Ascending aorta (tissue), 2 donors: ENCODE measurements around the gene MYL6B. TPM values are rescaled to one million over a fixed set of nuclear protein-coding genes. Genes with fewer than 3 reads are reported as not detected.

Source experiments
- DNase-seq, 2 donors: peaks; one replicate each; pipeline ENCODE4 v3.0.0-alpha.2; 2019; ENCODE audit warnings: low spot score in 2 of 2
- H3K27ac ChIP-seq, 2 donors: fragments of 200-600 bp; sonication (generic); one replicate each; pipeline ENCODE4 v1.5.1; 2016 to 2017; ENCODE audit warnings: mild to moderate bottlenecking in 1 of 2
- H3K27me3 ChIP-seq: fragments of 200-600 bp; sonication (generic); one replicate; pipeline ENCODE4 v1.5.1; 2017
- H3K36me3 ChIP-seq, 2 donors: fragments of 200-600 bp; sonication (generic); one replicate each; pipeline ENCODE4 v1.5.1; 2016
- H3K4me1 ChIP-seq, 2 donors: fragments of 200-600 bp; sonication (generic); one replicate each; pipeline ENCODE4 v1.5.1; 2016 to 2017; ENCODE audit warnings: mild to moderate bottlenecking in 1 of 2
- H3K4me3 ChIP-seq, 2 donors: fragments of 200-600 bp; sonication (generic); one replicate each; pipeline ENCODE4 v1.5.1; 2016 to 2017; ENCODE audit warnings: mild to moderate bottlenecking in 1 of 2
- H3K9me3 ChIP-seq, 2 donors: fragments of 200-600 bp; sonication (generic); one replicate each; pipeline ENCODE4 v1.5.1; 2016
- CTCF ChIP-seq, 3 experiments: fragments of 200-600 bp in 2 of 3; fragments of 450-650 bp in 1 of 3; sonication (generic) in 2 of 3; IDR thresholded peaks; one replicate each; pipeline ENCODE4 v1.5.1; 2016 to 2019; ENCODE audit warnings: antibody characterized with exemption in 3 of 3, mild to moderate bottlenecking in 1 of 3, moderate library complexity in 1 of 3
- intact Hi-C: fragments of 100-400 bp; cut with DNase I; formaldehyde crosslinking; loops from one replicate; pipeline ENCODE4 v1.15.1; 2023
- total RNA-seq: library from RNA; depleted of rRNA; stranded (reverse); fragments of >200 nt; gene quantifications from one replicate; pipeline ENCODE4 v1.1.0, GENCODE V29; 2016

MYL6B gene
- total RNA-seq, 1 donor from 2014 or later, result 53.6 TPM

GRCh38 chr12:56150563-56150962, 1.8 kb upstream of the MYL6B start:
- TF ChIP-seq CTCF (IDR thresholded peaks at IDR 0.05), result no peak
- Histone ChIP-seq H3K4me1 (peaks cover 0 to 21% of the 10 kb centered on the region in 2 donors), H3K9me3 (no peaks in the 10 kb centered on the region), H3K4me3 (no peak overlapping the region), H3K27me3 (no peaks in the 10 kb centered on the region), H3K27ac (no peak overlapping the region), H3K36me3 (no peaks in the 10 kb centered on the region)
- DNase-seq, result no peak
- intact Hi-C loops, result no loop called here

GRCh38 chr12:56151672-56152131, 685 bp upstream of the MYL6B start:
- intact Hi-C loops, result no loop called here
- TF ChIP-seq CTCF (IDR thresholded peaks at IDR 0.05), result peak; percentile 26 to 55 (median 28)
- Histone ChIP-seq H3K4me3 (peak overlapping the region; percentile 68 to 93), H3K27me3 (no peaks in the 10 kb centered on the region), H3K9me3 (no peaks in the 10 kb centered on the region), H3K4me1 (peaks cover 0 to 21% of the 10 kb centered on the region in 2 donors), H3K36me3 (no peaks in the 10 kb centered on the region), H3K27ac (peak overlapping the region; percentile 86 to 91)
- DNase-seq, result peak in 1 of 2 donors; percentile 77

DNA sequence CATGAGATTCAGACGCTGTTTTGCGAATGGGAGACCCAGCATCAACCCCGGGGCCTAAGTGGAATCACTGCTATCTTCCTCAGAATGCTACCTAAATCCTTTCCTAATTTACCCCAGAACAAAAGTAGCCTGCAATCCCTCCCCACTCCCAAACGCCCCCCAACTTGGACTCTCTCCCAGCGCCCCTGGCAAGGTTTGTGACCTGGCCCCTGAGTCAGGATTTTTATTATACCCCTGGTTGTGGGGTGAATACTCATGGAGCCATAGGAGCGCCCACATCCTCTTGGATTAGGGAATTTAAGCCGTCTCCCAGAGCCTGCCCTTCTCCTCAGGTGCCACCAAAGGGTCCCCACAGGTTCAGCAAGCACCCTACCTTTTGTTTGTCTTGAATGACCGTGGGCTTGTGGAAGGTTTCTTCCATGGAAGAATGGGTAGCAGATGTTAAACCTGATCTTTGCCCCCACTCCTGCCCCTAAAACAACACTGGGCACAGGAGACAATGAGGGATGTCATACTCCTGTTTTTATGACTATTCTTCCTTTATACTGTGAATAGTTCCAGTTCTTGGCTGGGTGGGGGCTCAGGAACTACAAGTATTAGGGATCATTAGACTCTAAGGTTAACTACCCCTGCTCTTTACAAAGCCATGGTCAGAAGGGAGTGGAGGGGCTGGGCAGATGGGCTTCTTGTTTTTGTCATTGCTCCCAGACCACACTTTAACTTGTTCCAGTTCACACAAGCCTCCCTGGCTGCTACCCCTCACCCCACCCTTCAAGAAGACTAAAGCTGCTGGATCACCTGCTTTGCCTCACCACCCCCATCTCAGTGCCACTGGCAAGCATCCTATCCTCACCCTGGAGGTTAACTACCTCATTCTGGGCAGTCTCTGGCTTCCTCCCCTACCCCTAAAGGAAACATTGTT, 630 bp downstream of the MYL6B start:
- TF ChIP-seq CTCF (IDR thresholded peaks at IDR 0.05), result no peak
- Histone ChIP-seq H3K9me3 (no peaks in the 10 kb centered on the region), H3K4me1 (peaks cover 0 to 25% of the 10 kb centered on the region in 2 donors), H3K36me3 (no peaks in the 10 kb centered on the region), H3K4me3 (peak overlapping the region; percentile 68 to 93), H3K27me3 (no peaks in the 10 kb centered on the region), H3K27ac (peak overlapping the region; percentile 86 to 91)
- DNase-seq, result no peak
- intact Hi-C loops, result no loop called here

DNA sequence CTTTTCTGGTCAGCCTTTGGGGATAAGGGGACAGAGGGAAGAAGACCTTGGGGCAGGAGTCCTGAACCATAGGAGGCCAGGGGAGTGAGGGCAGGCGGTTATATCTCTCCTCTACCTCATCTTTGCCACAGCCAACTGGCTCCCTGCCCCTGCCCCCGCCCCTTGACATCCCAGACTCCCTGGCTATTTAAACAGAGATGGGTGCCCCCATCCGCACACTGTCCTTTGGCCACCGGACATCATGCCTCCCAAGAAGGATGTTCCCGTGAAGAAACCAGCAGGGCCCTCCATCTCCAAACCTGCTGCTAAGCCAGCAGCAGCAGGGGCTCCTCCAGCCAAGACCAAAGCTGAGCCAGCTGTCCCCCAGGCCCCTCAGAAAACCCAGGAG, 1.3 kb downstream of the MYL6B start:
- H3K27me3 ChIP-seq, result no peaks in the 10 kb centered on the region
- no peak overlapping the region for H3K27ac ChIP-seq
- H3K4me3 ChIP-seq, result no peak overlapping the region
- peaks cover 0 to 25% of the 10 kb centered on the region in 2 donors for H3K4me1 ChIP-seq
- TF ChIP-seq CTCF (IDR thresholded peaks at IDR 0.05), result no peak
- DNase-seq, result no peak
- intact Hi-C loops, result no loop called here
- no peaks in the 10 kb centered on the region for H3K36me3 ChIP-seq
- H3K9me3 ChIP-seq, result no peaks in the 10 kb centered on the region

DNA sequence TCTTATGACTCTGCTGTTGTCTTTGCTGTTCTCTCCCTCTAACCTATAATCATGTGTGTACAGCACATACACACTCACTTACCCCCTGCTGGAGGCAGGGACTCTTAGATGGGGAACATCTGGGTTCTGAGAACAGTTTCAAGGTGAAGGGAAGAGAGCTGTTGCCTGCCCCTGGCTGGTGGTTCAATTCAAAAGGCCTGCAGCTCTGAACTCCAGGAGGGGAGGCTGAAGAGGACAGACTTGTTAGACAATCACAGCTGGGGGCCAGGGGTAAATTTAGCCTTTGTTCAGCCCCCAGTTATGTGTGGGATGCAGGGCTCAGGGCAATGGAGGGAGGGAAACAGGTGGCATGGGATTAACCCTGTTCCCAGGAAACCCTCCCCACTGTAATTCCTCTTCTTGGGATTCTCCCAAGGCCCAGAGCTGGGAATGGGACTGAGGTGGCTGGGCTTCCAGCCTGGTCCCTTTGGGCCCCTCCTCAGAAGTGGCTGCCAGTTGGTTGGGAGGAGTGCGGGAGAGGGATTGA, 1.9 kb downstream of the MYL6B start:
- DNase-seq, result no peak
- Histone ChIP-seq H3K4me3 (no peak overlapping the region), H3K4me1 (peaks cover 0 to 25% of the 10 kb centered on the region in 2 donors), H3K9me3 (no peaks in the 10 kb centered on the region), H3K27ac (no peak overlapping the region), H3K27me3 (no peaks in the 10 kb centered on the region), H3K36me3 (peaks cover 1 to 2% of the 10 kb centered on the region in 2 donors)
- no peak for TF ChIP-seq CTCF (IDR thresholded peaks at IDR 0.05)
- intact Hi-C loops, result no loop called here
